Activated T-cell treated with anti-CD3 and anti-CD28 coated beads for 4 hours (primary cell): ENCODE measurements around the gene DXO.
"Not testable (repeated sequence)": the region's sequence is repeated elsewhere in the genome, so short reads cannot be mapped to it uniquely, and the experiment has no call there.

ENCODE experiments used
- DNase-seq: peaks from one replicate; pipeline ENCODE4 v3.0.0-alpha.2; 2020

The DXO gene

GRCh38 chr6:31954511-31954910, 17.4 kb downstream of the DXO start:
- DNase-seq, result no peak

- no peak for DNase-seq
These were observed 19.0 kb downstream of the DXO start for GRCh38 chr6:31952890-31953289.

- no peak for DNase-seq
These were observed 19.7 kb downstream of the DXO start for GRCh38 chr6:31952140-31952805.

- DNase-seq, result no peak
These were observed 21.9 kb downstream of the DXO start for GRCh38 chr6:31949926-31950548.

- no peak for DNase-seq
These were observed 23.1 kb downstream of the DXO start for GRCh38 chr6:31948753-31949413.

- no peak for DNase-seq
These were observed 23.6 kb downstream of the DXO start for GRCh38 chr6:31948306-31948705.

GRCh38 chr6:31947864-31948263, 24.1 kb downstream of the DXO start:
- no peak for DNase-seq

- no peak for DNase-seq
These were observed 24.8 kb downstream of the DXO start for GRCh38 chr6:31947070-31947675.

- DNase-seq, result no peak
These were observed 25.5 kb downstream of the DXO start for GRCh38 chr6:31946370-31946885.

- DNase-seq, result no peak
These were observed 26.2 kb downstream of the DXO start, which contains the start of gene CFB for GRCh38 chr6:31945507-31946369. CFB (plus strand) TSS chr6:31946095; CDS start chr6:31946222, 127 bp downstream.

- no peak for DNase-seq
These were observed 26.8 kb downstream of the DXO start for GRCh38 chr6:31945154-31945506.

GRCh38 chr6:31943742-31944141, 28.2 kb downstream of the DXO start:
- no peak for DNase-seq

GRCh38 chr6:31940256-31940664, 31.7 kb downstream of the DXO start:
- DNase-seq, result no peak

- DNase-seq, result no peak
These were observed 36.1 kb downstream of the DXO start for GRCh38 chr6:31935823-31936222.

GRCh38 chr6:31935021-31935420, 36.9 kb downstream of the DXO start:
- DNase-seq, result no peak

- no peak for DNase-seq
These were observed 38.4 kb downstream of the DXO start for GRCh38 chr6:31933537-31933936.

GRCh38 chr6:31932137-31932536, 39.8 kb downstream of the DXO start:
- not testable (repeated sequence) for DNase-seq

GRCh38 chr6:31930962-31931361, 41.0 kb downstream of the DXO start:
- DNase-seq, result no peak

- DNase-seq, result no peak
These were observed 43.3 kb downstream of the DXO start for GRCh38 chr6:31928672-31928939.

GRCh38 chr6:31927863-31928671, 43.9 kb downstream of the DXO start:
- no peak for DNase-seq

GRCh38 chr6:31927242-31927862, 44.6 kb downstream of the DXO start, which contains the start of gene C2:
C2 (plus strand) TSS chr6:31927717; CDS start chr6:31927753, 36 bp downstream.
- no peak for DNase-seq
